Loucy (cell line): ENCODE data around the gene NECAB3.

Source experiments
- EZH2phosphoT487 ChIP-seq: fragments of 200-600 bp; IDR thresholded peaks from 2 replicates; pipeline ENCODE4 v1.6.1; 2018; ENCODE audit warnings: antibody characterized with exemption, mild to moderate bottlenecking, moderate library complexity, borderline replicate concordance
- TF ChIP-seq, protein P1 (sequence below): fragments of 200-600 bp; sonication (generic); conservative IDR thresholded peaks from 2 replicates; pipeline ENCODE4 v1.5.1; 2014; ENCODE audit warnings: mild to moderate bottlenecking, antibody characterized with exemption, low read length

- TF ChIP-seq, protein P1, sequence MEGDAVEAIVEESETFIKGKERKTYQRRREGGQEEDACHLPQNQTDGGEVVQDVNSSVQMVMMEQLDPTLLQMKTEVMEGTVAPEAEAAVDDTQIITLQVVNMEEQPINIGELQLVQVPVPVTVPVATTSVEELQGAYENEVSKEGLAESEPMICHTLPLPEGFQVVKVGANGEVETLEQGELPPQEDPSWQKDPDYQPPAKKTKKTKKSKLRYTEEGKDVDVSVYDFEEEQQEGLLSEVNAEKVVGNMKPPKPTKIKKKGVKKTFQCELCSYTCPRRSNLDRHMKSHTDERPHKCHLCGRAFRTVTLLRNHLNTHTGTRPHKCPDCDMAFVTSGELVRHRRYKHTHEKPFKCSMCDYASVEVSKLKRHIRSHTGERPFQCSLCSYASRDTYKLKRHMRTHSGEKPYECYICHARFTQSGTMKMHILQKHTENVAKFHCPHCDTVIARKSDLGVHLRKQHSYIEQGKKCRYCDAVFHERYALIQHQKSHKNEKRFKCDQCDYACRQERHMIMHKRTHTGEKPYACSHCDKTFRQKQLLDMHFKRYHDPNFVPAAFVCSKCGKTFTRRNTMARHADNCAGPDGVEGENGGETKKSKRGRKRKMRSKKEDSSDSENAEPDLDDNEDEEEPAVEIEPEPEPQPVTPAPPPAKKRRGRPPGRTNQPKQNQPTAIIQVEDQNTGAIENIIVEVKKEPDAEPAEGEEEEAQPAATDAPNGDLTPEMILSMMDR: no peak
- TF ChIP-seq EZH2phosphoT487: no peak
Measured at GRCh38 chr20:33719277-33719988, 45.2 kb upstream of the NECAB3 start.
